OCI-LY7 (cell line): Measurements from ENCODE around the gene APRT. TPM values are rescaled to one million over a fixed set of nuclear protein-coding genes. Genes with fewer than 3 reads are reported as not detected.

ENCODE experiments used
- BruUV-seq: library from RNA; stranded (reverse); fragments of 400-500 nt; replicated peaks from 2 replicates; lab custom pipeline; 2021; lab: Mats Ljungman, UMichigan
- CTCF ChIA-PET: fragments of 300-600 bp; sonication (Branson Sonifier 250); formaldehyde crosslinking; loops from one replicate; lab custom pipeline; 2022; ENCODE audit warnings: antibody characterized with exemption; ENCODE audit not compliant: unreplicated experiment; lab: Charles Lee
- POLR2A ChIA-PET: fragments of 300-600 bp; sonication (Branson Sonifier 250); formaldehyde crosslinking; loops from one replicate; lab custom pipeline; 2022; ENCODE audit warnings: antibody characterized with exemption; lab: Charles Lee
- DNase-seq: peaks from one replicate; pipeline ENCODE4 v3.0.0-alpha.2; 2015; ENCODE audit warnings: low spot score
- H2AFZ ChIP-seq: fragments of 200-600 bp; sonication (generic), shearing (Covaris generic); 2 replicates; pipeline ENCODE4 v1.6.1; 2014; ENCODE audit warnings: mild to moderate bottlenecking, antibody characterized with exemption, low read length, moderate library complexity
- H3K27ac ChIP-seq: fragments of 200-600 bp; sonication (generic); 2 replicates; pipeline ENCODE4 v1.5.1; 2014; ENCODE audit warnings: mixed run types, low read depth, mild to moderate bottlenecking, moderate library complexity, low read length, inconsistent platforms; ENCODE audit not compliant: poor library complexity, severe bottlenecking
- H3K36me3 ChIP-seq: fragments of 200-600 bp; sonication (generic); 2 replicates; pipeline ENCODE4 v1.6.1; 2014; ENCODE audit warnings: mild to moderate bottlenecking, antibody characterized with exemption, low read length, moderate library complexity, mixed read lengths; ENCODE audit not compliant: insufficient read depth
- H3K4me1 ChIP-seq: fragments of 200-600 bp; sonication (generic); 2 replicates; pipeline ENCODE4 v1.5.1; 2014; ENCODE audit warnings: mild to moderate bottlenecking, low read length; ENCODE audit not compliant: insufficient read depth, poor library complexity, severe bottlenecking
- H3K4me2 ChIP-seq: fragments of 200-600 bp; sonication (generic); 2 replicates; pipeline ENCODE4 v1.6.1; 2014; ENCODE audit warnings: mild to moderate bottlenecking, low read length
- H3K4me3 ChIP-seq: fragments of 200-600 bp; sonication (generic); 2 replicates; pipeline ENCODE4 v1.5.1; 2014; ENCODE audit warnings: mild to moderate bottlenecking, low read depth, low read length; ENCODE audit not compliant: poor library complexity, severe bottlenecking
- H3K79me2 ChIP-seq: fragments of 200-600 bp; sonication (generic); 2 replicates; pipeline ENCODE4 v1.6.1; 2016; ENCODE audit warnings: low read depth, mild to moderate bottlenecking, low read length, moderate library complexity, mixed read lengths; ENCODE audit not compliant: insufficient read depth
- H3K9me2 ChIP-seq: fragments of 200-600 bp; sonication (generic); 2 replicates; pipeline ENCODE4 v1.6.1; 2016; ENCODE audit warnings: mild to moderate bottlenecking, low read length, mixed read lengths; ENCODE audit not compliant: insufficient read depth
- H3K9me3 ChIP-seq: fragments of 200-600 bp; sonication (generic); 2 replicates; pipeline ENCODE4 v1.6.1; 2014; ENCODE audit warnings: mild to moderate bottlenecking, mixed run types, low read length, mixed read lengths
- H4K20me1 ChIP-seq: fragments of 200-600 bp; sonication (generic); 2 replicates; pipeline ENCODE4 v1.6.1; 2014; ENCODE audit warnings: mild to moderate bottlenecking, antibody characterized with exemption, low read length, moderate library complexity, mixed read lengths; ENCODE audit not compliant: insufficient read depth
- CTCF ChIP-seq: fragments of 200-600 bp; sonication (generic); conservative IDR thresholded peaks from 2 replicates; pipeline ENCODE4 v1.5.1; 2014; ENCODE audit warnings: mild to moderate bottlenecking, antibody characterized with exemption, low read length, moderate library complexity, mixed read lengths
- EZH2phosphoT487 ChIP-seq: fragments of 200-600 bp; sonication (generic); IDR thresholded peaks from 2 replicates; pipeline ENCODE4 v1.6.1; 2018; ENCODE audit warnings: low read depth, borderline replicate concordance, mild to moderate bottlenecking, mixed run types, antibody characterized with exemption, low read length, moderate library complexity, mixed read lengths
- intact Hi-C: fragments of 100-400 bp; cut with micrococcal nuclease; formaldehyde crosslinking; loops from one replicate; pipeline ENCODE4 v1.10.0; 2022; ENCODE audit not compliant: unreplicated experiment
- total RNA-seq, 2 experiments: library from RNA; depleted of rRNA in 1 of 2; stranded (reverse); fragments of >200 nt in 1 of 2; shearing (Covaris generic) in 1 of 2; gene quantifications; 2 replicates each; pipeline ENCODE4 v1.2.3, GENCODE V29; 2014 to 2022

Gene APRT
- total RNA-seq, 2 experiments from 2014 or later = 151 to 216 TPM

DNA sequence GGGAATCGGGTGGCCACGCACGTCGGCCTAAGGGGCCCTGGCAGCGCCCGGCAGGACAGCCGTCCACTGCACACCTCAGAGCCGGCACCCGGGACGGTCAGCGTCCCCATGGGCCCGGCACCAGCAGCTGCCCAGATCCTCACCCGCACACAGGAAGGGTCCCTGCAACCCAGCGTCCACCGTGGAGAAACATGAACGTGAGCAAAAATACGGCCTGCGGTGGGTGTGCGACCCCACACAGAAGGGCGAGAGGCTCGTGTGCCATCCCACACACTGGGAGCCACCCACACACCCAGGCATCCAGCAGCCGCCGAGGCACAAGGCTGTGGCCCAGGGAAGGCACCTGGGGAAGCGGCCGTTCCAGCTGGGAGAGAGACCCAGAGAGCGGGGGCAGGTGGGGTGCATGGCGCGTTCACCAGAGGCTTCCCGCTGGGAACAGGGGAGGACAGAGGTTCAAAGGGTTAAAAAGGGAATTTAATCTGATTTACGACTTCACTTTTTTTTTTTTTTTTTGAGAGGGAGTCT, 33.1 kb downstream of the APRT start:
- H3K4me3 ChIP-seq = no peak overlapping the region
- no peaks in the 10 kb centered on the region for H3K9me2 ChIP-seq
- H3K79me2 ChIP-seq = peaks cover 37% of the 10 kb centered on the region; the same call in 1 of the 2 replicates
- peaks cover 37% of the 10 kb centered on the region for H3K4me1 ChIP-seq
- no peaks in the 10 kb centered on the region for H4K20me1 ChIP-seq
- TF ChIP-seq EZH2phosphoT487 (no peak), CTCF (no peak)
- ChIA-PET POLR2A (no interaction called here), CTCF (no interaction called here)
- no peaks in the 10 kb centered on the region for H3K36me3 ChIP-seq
- no peaks in the 10 kb centered on the region for H3K9me3 ChIP-seq
- H3K4me2 ChIP-seq = no peak overlapping the region
- no peak overlapping the region for H2AFZ ChIP-seq
- intact Hi-C loops = no loop called here
- DNase-seq = no peak
- BruUV-seq = no TSS peak
- no peak overlapping the region for H3K27ac ChIP-seq

DNA sequence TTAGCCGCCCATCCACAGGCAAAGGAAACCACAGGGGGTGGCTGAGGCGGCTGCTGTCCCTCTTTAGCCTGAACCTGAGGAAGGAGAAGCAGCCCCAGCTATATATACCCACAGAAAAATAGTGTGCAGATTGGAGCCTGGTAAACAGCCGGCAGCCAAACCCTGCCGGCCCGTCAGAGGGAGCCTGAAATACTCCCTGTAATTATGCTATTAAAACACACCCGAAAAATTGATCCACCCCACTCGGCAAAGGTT, 33.5 kb downstream of the APRT start:
- Histone ChIP-seq H3K36me3 (no peaks in the 10 kb centered on the region), H3K27ac (no peak overlapping the region), H3K4me3 (no peak overlapping the region), H4K20me1 (no peaks in the 10 kb centered on the region), H3K9me2 (no peaks in the 10 kb centered on the region), H3K4me2 (no peak overlapping the region), H3K79me2 (peaks cover 33% of the 10 kb centered on the region; the same call in 1 of the 2 replicates), H3K4me1 (peaks cover 33% of the 10 kb centered on the region), H2AFZ (no peak overlapping the region), H3K9me3 (no peaks in the 10 kb centered on the region)
- TF ChIP-seq EZH2phosphoT487 (no peak), CTCF (no peak)
- ChIA-PET POLR2A (no interaction called here), CTCF (no interaction called here)
- intact Hi-C loops = no loop called here
- no TSS peak for BruUV-seq
- DNase-seq = no peak

DNA sequence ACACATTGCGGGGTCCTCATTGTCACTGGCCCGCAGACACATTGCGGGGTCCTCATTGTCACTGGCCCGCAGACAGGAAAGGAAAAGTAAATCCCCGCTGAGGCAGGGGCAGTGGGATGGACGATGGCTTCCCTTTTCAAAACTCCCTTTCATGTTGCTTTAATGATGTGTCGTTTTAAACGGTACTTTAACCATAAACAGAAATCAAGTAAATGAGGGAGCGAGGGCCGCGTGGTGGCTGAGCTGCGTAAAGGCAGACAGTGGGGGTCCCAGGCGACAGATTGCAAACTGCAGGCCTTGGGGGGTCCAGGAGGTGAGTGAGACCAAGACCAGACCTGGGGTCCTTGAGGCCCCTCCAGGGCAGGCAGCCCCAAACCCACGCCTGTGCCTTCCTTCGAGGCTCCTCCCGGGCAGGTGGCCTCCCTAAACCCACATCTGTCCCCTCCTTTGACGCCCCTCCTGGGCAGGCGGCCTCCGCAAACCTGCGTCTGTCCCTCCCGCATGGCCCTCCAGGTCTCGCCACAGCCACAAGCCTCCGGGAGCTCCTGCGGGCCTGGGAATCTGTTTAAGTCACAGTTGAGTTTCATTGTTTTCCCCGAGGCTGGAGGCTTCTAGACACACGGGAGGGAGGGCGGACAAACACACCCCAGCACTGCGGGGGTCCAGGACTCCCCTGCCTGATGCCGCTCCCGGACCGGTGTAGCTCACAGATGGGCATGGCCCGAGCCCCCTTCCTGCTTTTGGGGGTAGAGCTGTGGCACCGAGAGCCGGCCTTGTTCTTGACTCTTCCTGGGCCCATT, 34.1 kb downstream of the APRT start:
- Histone ChIP-seq H2AFZ (no peak overlapping the region), H3K36me3 (no peaks in the 10 kb centered on the region), H3K4me3 (no peak overlapping the region), H3K4me2 (no peak overlapping the region), H4K20me1 (no peaks in the 10 kb centered on the region), H3K4me1 (peaks cover 27% of the 10 kb centered on the region), H3K27ac (no peak overlapping the region), H3K9me2 (no peaks in the 10 kb centered on the region), H3K79me2 (peaks cover 28% of the 10 kb centered on the region; the same call in 1 of the 2 replicates), H3K9me3 (no peaks in the 10 kb centered on the region)
- ChIA-PET POLR2A (no interaction called here), CTCF (no interaction called here)
- no TSS peak for BruUV-seq
- TF ChIP-seq CTCF (no peak), EZH2phosphoT487 (no peak)
- intact Hi-C loops = no loop called here
- no peak for DNase-seq
